GM23248 (cell line): ENCODE results near the gene SDK2.

ENCODE experiments used
- EZH2 ChIP-seq: fragments of 200-600 bp; sonication (generic); IDR thresholded peaks from 2 replicates; pipeline ENCODE4 v1.6.1; 2018; ENCODE audit warnings: antibody characterized with exemption, mild to moderate bottlenecking; ENCODE audit not compliant: insufficient read depth, poor library complexity, severe bottlenecking
- EZH2phosphoT487 ChIP-seq: fragments of 200-600 bp; sonication (generic); IDR thresholded peaks from 2 replicates; pipeline ENCODE4 v1.6.1; 2018; ENCODE audit warnings: antibody characterized with exemption, moderate library complexity, mild to moderate bottlenecking, low read depth; ENCODE audit not compliant: insufficient read depth

GRCh38 chr17:73611630-73612029, 32.6 kb downstream of the SDK2 start:
- TF ChIP-seq EZH2 (no peak), EZH2phosphoT487 (no peak)
